Measurements from ENCODE around the gene H3-3A. TPM values are rescaled to one million over a fixed set of nuclear protein-coding genes. Genes with fewer than 3 reads are reported as not detected.

H3-3A gene
- total RNA-seq, 1 donor from 2014 or later = 600 TPM

GRCh38 chr1:226029568-226030225, 32.8 kb upstream of the H3-3A start:
- Mint-ChIP-seq H3K4me1 (peaks cover 48% of the 10 kb centered on the region), H3K36me3 (ENCODE audit: low read depth) (no peaks in the 10 kb centered on the region)

GRCh38 chr1:226033582-226033981, 28.9 kb upstream of the H3-3A start:
- H3K9me3 Mint-ChIP-seq = no peaks in the 10 kb centered on the region
- no peak for TF ChIP-seq CTCF (IDR thresholded peaks at IDR 0.05)
- CTCF ChIA-PET = no interaction called here
- ATAC-seq (ENCODE audit: low read depth) = no peak
- no peaks in the 10 kb centered on the region for H3K36me3 Mint-ChIP-seq (ENCODE audit: low read depth)
- intact Hi-C loops (cut with micrococcal nuclease) = no loop called here
- H3K27me3 Mint-ChIP-seq = no peaks in the 10 kb centered on the region
- POLR2A ChIA-PET = interaction anchor here (0.9 to 2.9 kb wide), 4 partner anchors 27 to 34 kb away, joined by 3 to 25 read pairs (median 4); partner anchors contain the start of genes H3-3A and SDE2
- no peak for DNase-seq
- peak overlapping the region; percentile 35 for H3K27ac Mint-ChIP-seq
- H3K4me3 Mint-ChIP-seq = no peak overlapping the region
- H3K4me1 Mint-ChIP-seq = peaks cover 39% of the 10 kb centered on the region

More at GRCh38 chr1:226029568-226030225, 32.8 kb upstream of the H3-3A start:
- ATAC-seq (ENCODE audit: low read depth) = peak; percentile 4
- peak overlapping the region; percentile 28 for H3K4me3 Mint-ChIP-seq
- TF ChIP-seq CTCF (IDR thresholded peaks at IDR 0.05) = no peak
- no peaks in the 10 kb centered on the region for H3K27me3 Mint-ChIP-seq
- CTCF ChIA-PET = interaction anchor here (1.0 to 2.2 kb wide), 5 partner anchors 12 to 42 kb away, joined by 3 to 10 read pairs (median 7); partner anchors contain the start of gene H3-3A
- H3K27ac Mint-ChIP-seq = peak overlapping the region; percentile 94
- no peaks in the 10 kb centered on the region for H3K9me3 Mint-ChIP-seq
- DNase-seq = no peak
- intact Hi-C loops (cut with micrococcal nuclease) = loop anchor here (1.0 to 10.0 kb wide), 4 partner anchors 27 to 1845 kb away; partner anchors contain the start of genes DEGS1 and H3-3A
- POLR2A ChIA-PET = interaction anchor here (0.6 to 5.0 kb wide), 19 partner anchors 8 to 785 kb away, joined by 3 to 139 read pairs (median 5); partner anchors contain the start of genes H3-3A, PYCR2 and SDE2

GRCh38 chr1:226033991-226034390, 28.5 kb upstream of the H3-3A start:
- ChIA-PET CTCF (no interaction called here), POLR2A (interaction anchor here (0.6 to 2.9 kb wide), 7 partner anchors 22 to 34 kb away, joined by 3 to 25 read pairs (median 3); partner anchors contain the start of genes H3-3A and SDE2)

GRCh38 chr1:226034482-226034881, 28.0 kb upstream of the H3-3A start:
- ATAC-seq (ENCODE audit: low read depth) (peak; percentile 55), DNase-seq (no peak)
- TF ChIP-seq CTCF (IDR thresholded peaks at IDR 0.05) = no peak
- Mint-ChIP-seq H3K36me3 (ENCODE audit: low read depth) (no peaks in the 10 kb centered on the region), H3K4me3 (no peak overlapping the region), H3K27me3 (no peaks in the 10 kb centered on the region), H3K9me3 (no peaks in the 10 kb centered on the region), H3K27ac (no peak overlapping the region), H3K4me1 (peaks cover 30% of the 10 kb centered on the region)
- intact Hi-C loops (cut with micrococcal nuclease) = loop anchor here (2.0 kb wide), 1 partner anchor 18 kb away; no protein-coding TSS in a partner anchor
- ChIA-PET POLR2A (interaction anchor here (0.6 to 2.9 kb wide), 6 partner anchors 22 to 35 kb away, joined by 3 to 25 read pairs (median 3); partner anchors contain the start of genes H3-3A and SDE2), CTCF (no interaction called here)

More at GRCh38 chr1:226033991-226034390, 28.5 kb upstream of the H3-3A start:
- Mint-ChIP-seq H3K27ac (no peak overlapping the region), H3K27me3 (no peaks in the 10 kb centered on the region), H3K9me3 (no peaks in the 10 kb centered on the region), H3K36me3 (ENCODE audit: low read depth) (no peaks in the 10 kb centered on the region), H3K4me1 (peaks cover 35% of the 10 kb centered on the region), H3K4me3 (no peak overlapping the region)
- DNase-seq (no peak), ATAC-seq (ENCODE audit: low read depth) (no peak)
- no peak for TF ChIP-seq CTCF (IDR thresholded peaks at IDR 0.05)
- intact Hi-C loops (cut with micrococcal nuclease) = loop anchor here (2.0 kb wide), 1 partner anchor 19 kb away; no protein-coding TSS in a partner anchor

GRCh38 chr1:226035915-226036314, 26.6 kb upstream of the H3-3A start:
- Mint-ChIP-seq H3K4me1 (peaks cover 17% of the 10 kb centered on the region), H3K27me3 (no peaks in the 10 kb centered on the region), H3K9me3 (no peaks in the 10 kb centered on the region), H3K36me3 (ENCODE audit: low read depth) (no peaks in the 10 kb centered on the region), H3K27ac (no peak overlapping the region), H3K4me3 (no peak overlapping the region)
- ATAC-seq (ENCODE audit: low read depth) (no peak), DNase-seq (no peak)
- TF ChIP-seq CTCF (IDR thresholded peaks at IDR 0.05) = no peak
- POLR2A ChIA-PET = interaction anchor here (1.4 to 2.1 kb wide), 2 partner anchors 26 to 36 kb away, joined by 4 to 7 read pairs; partner anchors contain the start of genes H3-3A and SDE2
- CTCF ChIA-PET = no interaction called here
- intact Hi-C loops (cut with micrococcal nuclease) = loop anchor here (2.0 kb wide), 1 partner anchor 17 kb away; no protein-coding TSS in a partner anchor
